ENCODE results near the gene MAML1. TPM values are rescaled to one million over a fixed set of nuclear protein-coding genes. Genes with fewer than 3 reads are reported as not detected.

MAML1 gene
- total RNA-seq, 1 donor from 2014 or later, result 29.1 TPM

- H3K9me3 ChIP-seq (ENCODE audit: low read depth), result no peaks in the 10 kb centered on the region
- peaks cover 27% of the 10 kb centered on the region for H3K36me3 ChIP-seq
- no peak overlapping the region for H3K27ac ChIP-seq
- Mint-ChIP-seq H3K27me3 (ENCODE audit: insufficient read depth, low read depth) (peaks cover 8% of the 10 kb centered on the region), H3K27ac (no peak overlapping the region), H3K9me3 (no peaks in the 10 kb centered on the region), H3K4me1 (peaks cover 18% of the 10 kb centered on the region), H3K36me3 (peaks cover 15% of the 10 kb centered on the region), H3K4me3 (no peak overlapping the region)
- H4K20me1 ChIP-seq (ENCODE audit: low read depth), result peaks cover 33% of the 10 kb centered on the region
- no peak overlapping the region for H2AFZ ChIP-seq (replicated peaks)
- peaks cover 66% of the 10 kb centered on the region for H3F3A ChIP-seq (ENCODE audit: low read depth)
- no peak overlapping the region for H3K9ac ChIP-seq
- H3K79me2 ChIP-seq (ENCODE audit: low read depth), result peaks cover 32% of the 10 kb centered on the region
- DNase-seq (ENCODE audit: low spot score), result no peak
- no peak overlapping the region for H3K4me2 ChIP-seq
- peaks cover 7% of the 10 kb centered on the region for H3K4me1 ChIP-seq
- TF ChIP-seq CTCF (IDR thresholded peaks at IDR 0.05), result no peak
- no peak for TF ChIP-seq EZH2phosphoT487 (IDR thresholded peaks at IDR 0.05)
- no peak for TF ChIP-seq EZH2 (IDR thresholded peaks at IDR 0.05)
- no peak overlapping the region for H3K4me3 ChIP-seq
- H3K27me3 ChIP-seq, result no peaks in the 10 kb centered on the region
Observed at GRCh38 chr5:179730852-179731251, 1.8 kb upstream of the MAML1 start.

GRCh38 chr5:179731791-179732411 is 721 bp upstream of the MAML1 start:
- Histone ChIP-seq H2AFZ (replicated peaks) (no peak overlapping the region), H3K79me2 (ENCODE audit: low read depth) (peaks cover 42% of the 10 kb centered on the region), H3K36me3 (peaks cover 27% of the 10 kb centered on the region), H3F3A (ENCODE audit: low read depth) (peaks cover 57% of the 10 kb centered on the region), H3K4me2 (peak overlapping the region; percentile 45), H3K27me3 (no peaks in the 10 kb centered on the region), H3K9ac (no peak overlapping the region), H3K4me1 (peaks cover 7% of the 10 kb centered on the region), H4K20me1 (ENCODE audit: low read depth) (peaks cover 43% of the 10 kb centered on the region), H3K27ac (peak overlapping the region; percentile 22), H3K9me3 (ENCODE audit: low read depth) (no peaks in the 10 kb centered on the region), H3K4me3 (peak overlapping the region; percentile 29)
- Mint-ChIP-seq H3K4me1 (peaks cover 18% of the 10 kb centered on the region), H3K4me3 (peak overlapping the region; percentile 87), H3K36me3 (peaks cover 15% of the 10 kb centered on the region), H3K27ac (no peak overlapping the region), H3K27me3 (ENCODE audit: insufficient read depth, low read depth) (peaks cover 8% of the 10 kb centered on the region), H3K9me3 (no peaks in the 10 kb centered on the region)
- no peak for TF ChIP-seq CTCF (IDR thresholded peaks at IDR 0.05)
- TF ChIP-seq EZH2phosphoT487 (IDR thresholded peaks at IDR 0.05), result no peak
- no peak for TF ChIP-seq EZH2 (IDR thresholded peaks at IDR 0.05)
- DNase-seq (ENCODE audit: low spot score), result no peak

DNA sequence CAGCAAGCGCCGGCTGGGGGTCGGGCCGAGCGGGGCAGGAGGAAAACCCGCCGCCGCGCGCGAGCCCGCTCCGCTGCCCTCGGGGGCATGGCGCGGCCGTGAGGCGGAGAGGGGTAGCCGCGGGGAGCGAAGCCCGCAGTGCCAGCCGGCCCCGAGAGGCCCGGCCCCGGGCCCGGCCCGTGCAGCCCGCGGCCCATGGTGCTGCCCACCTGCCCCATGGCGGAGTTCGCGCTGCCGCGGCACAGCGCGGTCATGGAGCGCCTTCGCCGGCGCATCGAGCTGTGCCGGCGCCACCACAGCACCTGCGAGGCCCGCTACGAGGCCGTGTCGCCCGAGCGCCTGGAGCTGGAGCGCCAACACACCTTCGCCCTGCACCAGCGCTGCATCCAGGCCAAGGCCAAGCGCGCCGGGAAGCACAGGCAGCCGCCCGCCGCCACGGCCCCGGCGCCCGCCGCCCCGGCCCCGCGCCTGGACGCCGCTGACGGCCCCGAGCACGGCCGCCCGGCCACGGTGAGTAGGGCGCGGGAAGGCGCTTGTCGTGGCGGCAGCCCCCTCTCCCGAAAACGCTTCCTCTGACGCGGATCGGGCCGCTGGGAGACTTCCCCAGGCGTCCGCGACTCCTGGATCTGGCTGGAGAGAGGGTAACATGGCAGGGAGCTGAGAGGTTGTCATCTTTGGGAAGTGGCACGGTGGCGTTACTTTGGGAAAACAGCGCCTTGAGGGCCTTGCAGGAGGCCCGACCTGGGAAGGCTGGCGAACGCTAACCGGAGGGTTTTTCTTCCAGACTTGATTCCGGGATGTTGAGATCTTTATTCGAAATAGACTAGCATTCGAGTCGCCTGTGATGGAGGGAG is 523 bp downstream of the MAML1 start:
- Histone ChIP-seq H3K9me3 (ENCODE audit: low read depth) (no peaks in the 10 kb centered on the region), H3F3A (ENCODE audit: low read depth) (peaks cover 47% of the 10 kb centered on the region), H4K20me1 (ENCODE audit: low read depth) (peaks cover 54% of the 10 kb centered on the region), H2AFZ (replicated peaks) (peak overlapping the region; percentile 82), H3K4me2 (peak overlapping the region; percentile 87), H3K27me3 (no peaks in the 10 kb centered on the region), H3K4me3 (peak overlapping the region; percentile 88), H3K4me1 (peaks cover 7% of the 10 kb centered on the region), H3K36me3 (peaks cover 24% of the 10 kb centered on the region), H3K9ac (peak overlapping the region; percentile 93), H3K79me2 (ENCODE audit: low read depth) (peaks cover 55% of the 10 kb centered on the region), H3K27ac (peak overlapping the region; percentile 94)
- H3K9me3 Mint-ChIP-seq, result no peaks in the 10 kb centered on the region
- H3K4me1 Mint-ChIP-seq, result peaks cover 22% of the 10 kb centered on the region
- no peak for TF ChIP-seq EZH2phosphoT487 (IDR thresholded peaks at IDR 0.05)
- no peak for TF ChIP-seq EZH2 (IDR thresholded peaks at IDR 0.05)
- no peak for TF ChIP-seq CTCF (IDR thresholded peaks at IDR 0.05)
- peak overlapping the region; percentile 99 for H3K4me3 Mint-ChIP-seq
- peaks cover 17% of the 10 kb centered on the region for H3K36me3 Mint-ChIP-seq
- DNase-seq (ENCODE audit: low spot score), result peak; percentile 52
- H3K27ac Mint-ChIP-seq, result peak overlapping the region; percentile 93
- H3K27me3 Mint-ChIP-seq (ENCODE audit: insufficient read depth, low read depth), result peaks cover 8% of the 10 kb centered on the region

Data from neural progenitor cell (in vitro differentiated cells).